Stimulated activated CD4-positive, alpha-beta T cell treated with anti-CD3 and anti-CD28 coated beads, Interleukin-12 subunit alpha, Interleukin-12 subunit beta, amount 100 ng/mL, for 4 hours (primary cell): Measurements from ENCODE around the gene RAD21L1.
"Not testable (repeated sequence)": the region's sequence is repeated elsewhere in the genome, so short reads cannot be mapped to it uniquely, and the experiment has no call there.

Experiments
- DNase-seq: peaks from one replicate; pipeline ENCODE4 v3.0.0-alpha.2; 2020

Gene RAD21L1

GRCh38 chr20:1202762-1203504 lies 22.9 kb upstream of the RAD21L1 start, which contains the start of gene C20orf202:
Gene C20orf202, plus strand, starts transcription at chr20:1203454. Its CDS starts 132 bp downstream, at chr20:1203586.
- no peak for DNase-seq

GRCh38 chr20:1203630-1204029 lies 22.2 kb upstream of the RAD21L1 start:
- DNase-seq = no peak

GRCh38 chr20:1204113-1204512 lies 21.7 kb upstream of the RAD21L1 start:
- DNase-seq = no peak

- DNase-seq = no peak
Measured at GRCh38 chr20:1204576-1204975, 21.3 kb upstream of the RAD21L1 start.

- DNase-seq = no peak
Measured at GRCh38 chr20:1205802-1206201, 20.0 kb upstream of the RAD21L1 start.

GRCh38 chr20:1206366-1207148 lies 19.3 kb upstream of the RAD21L1 start:
- DNase-seq = no peak

GRCh38 chr20:1207293-1207878 lies 18.5 kb upstream of the RAD21L1 start:
- DNase-seq = no peak

GRCh38 chr20:1209447-1210387 lies 16.1 kb upstream of the RAD21L1 start:
- DNase-seq = no peak

- no peak for DNase-seq
Measured at GRCh38 chr20:1210501-1210900, 15.3 kb upstream of the RAD21L1 start.

- no peak for DNase-seq
Measured at GRCh38 chr20:1212023-1212422, 13.8 kb upstream of the RAD21L1 start.

GRCh38 chr20:1212607-1213396 lies 13.0 kb upstream of the RAD21L1 start:
- peak; percentile 61 for DNase-seq

GRCh38 chr20:1214838-1215261 lies 11.0 kb upstream of the RAD21L1 start:
- no peak for DNase-seq

- peak; percentile 41 for DNase-seq
Measured at GRCh38 chr20:1215386-1216170, 10.3 kb upstream of the RAD21L1 start.

- DNase-seq = not testable (repeated sequence)
Measured at GRCh38 chr20:1216527-1217427, 9.1 kb upstream of the RAD21L1 start.

GRCh38 chr20:1222750-1223149 lies 3.1 kb upstream of the RAD21L1 start:
- DNase-seq = not testable (repeated sequence)

GRCh38 chr20:1224205-1224890 lies 1.5 kb upstream of the RAD21L1 start:
- no peak for DNase-seq

- no peak for DNase-seq
Measured at GRCh38 chr20:1225263-1225782, 521 bp upstream of the RAD21L1 start.

GRCh38 chr20:1229541-1229940 lies 3.7 kb downstream of the RAD21L1 start:
- no peak for DNase-seq
